Measurements from ENCODE around the gene PDK2.

The PDK2 gene

GRCh38 chr17:50146230-50146926 is 51.2 kb downstream of the PDK2 start:
- no peak for DNase-seq (ENCODE audit: low spot score)
- no peak for TF ChIP-seq CTCF (IDR thresholded peaks at IDR 0.05)
- Histone ChIP-seq H3K27ac (peak overlapping the region; percentile 94 to 95), H3K4me3 (peak overlapping the region; percentile 90)

GRCh38 chr17:50146927-50147665 is 51.9 kb downstream of the PDK2 start:
- Histone ChIP-seq H3K27ac (peak overlapping the region; percentile 94 to 95), H3K4me3 (peak overlapping the region; percentile 90)
- TF ChIP-seq CTCF (IDR thresholded peaks at IDR 0.05): no peak
- no peak for DNase-seq (ENCODE audit: low spot score)

- TF ChIP-seq CTCF (IDR thresholded peaks at IDR 0.05): no peak
- Histone ChIP-seq H3K4me3 (peak overlapping the region; percentile 90), H3K27ac (peak overlapping the region; percentile 94 to 95)
- DNase-seq (ENCODE audit: low spot score): no peak
Observed at GRCh38 chr17:50147841-50148225, 52.7 kb downstream of the PDK2 start.

- TF ChIP-seq CTCF (IDR thresholded peaks at IDR 0.05): no peak
- H3K27ac ChIP-seq: peak overlapping the region; percentile 94 to 95
- peak overlapping the region; percentile 90 for H3K4me3 ChIP-seq
- DNase-seq (ENCODE audit: low spot score): no peak
Observed at GRCh38 chr17:50148226-50149090, 53.3 kb downstream of the PDK2 start.

- no peak for TF ChIP-seq CTCF (IDR thresholded peaks at IDR 0.05)
- Histone ChIP-seq H3K4me3 (peak overlapping the region; percentile 90), H3K27ac (peak overlapping the region; percentile 94 to 95)
- DNase-seq (ENCODE audit: low spot score): no peak
Observed at GRCh38 chr17:50149091-50149416, 53.9 kb downstream of the PDK2 start.

- Histone ChIP-seq H3K27ac (peak overlapping the region; percentile 94 to 95), H3K4me3 (peak overlapping the region; percentile 90)
- DNase-seq (ENCODE audit: low spot score): no peak
- no peak for TF ChIP-seq CTCF (IDR thresholded peaks at IDR 0.05)
Observed at GRCh38 chr17:50149417-50150353, 54.5 kb downstream of the PDK2 start.

All from coronary artery (tissue), 2 donors.